ENCODE measurements around the gene CDH18.

The CDH18 gene

GRCh38 chr5:19885040-19885824 lies 102.8 kb downstream of the CDH18 start:
- TF ChIP-seq CTCF (IDR thresholded peaks at IDR 0.05; ENCODE audit: low read depth, low read length), result no peak
- Histone ChIP-seq H3K27me3 (no peaks in the 10 kb centered on the region), H3K36me3 (no peaks in the 10 kb centered on the region), H3K4me3 (ENCODE audit: low read depth, low read length) (no peak overlapping the region), H3K9me3 (no peaks in the 10 kb centered on the region), H3K4me1 (peaks cover 7% of the 10 kb centered on the region)
- no peak for DNase-seq

DNA sequence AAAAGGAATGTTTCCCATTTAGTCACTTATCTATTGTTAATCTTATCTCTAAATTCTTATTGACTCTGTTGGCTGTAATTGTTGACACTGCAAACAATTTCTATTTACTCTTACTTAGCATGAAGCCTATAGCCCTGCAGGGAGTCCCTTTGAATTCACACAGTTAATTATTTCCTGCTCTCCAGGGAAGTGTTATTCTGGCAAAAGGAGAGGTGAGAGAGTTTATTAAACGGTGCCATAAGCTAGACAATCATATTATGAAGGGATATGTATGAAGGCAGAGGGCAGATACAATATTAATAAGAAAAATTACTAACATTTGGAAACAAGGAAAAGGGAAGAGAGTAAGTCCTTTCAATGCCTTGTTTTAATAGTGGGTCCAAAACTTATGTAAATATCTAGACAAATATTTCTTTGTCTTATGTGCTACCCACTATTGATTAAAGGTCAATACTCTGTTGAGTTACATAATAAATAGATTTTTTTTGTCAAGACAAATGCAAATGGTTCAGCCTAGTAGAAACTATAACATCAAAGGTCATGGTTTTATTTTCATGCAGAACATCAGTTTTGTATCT lies 107.1 kb downstream of the CDH18 start:
- no peak overlapping the region for H3K4me3 ChIP-seq (ENCODE audit: low read depth, low read length)
- H3K36me3 ChIP-seq, result no peaks in the 10 kb centered on the region
- H3K9me3 ChIP-seq, result no peaks in the 10 kb centered on the region
- no peaks in the 10 kb centered on the region for H3K4me1 ChIP-seq
- no peak for DNase-seq
- no peaks in the 10 kb centered on the region for H3K27me3 ChIP-seq
- TF ChIP-seq CTCF (IDR thresholded peaks at IDR 0.05; ENCODE audit: low read depth, low read length), result no peak

DNA sequence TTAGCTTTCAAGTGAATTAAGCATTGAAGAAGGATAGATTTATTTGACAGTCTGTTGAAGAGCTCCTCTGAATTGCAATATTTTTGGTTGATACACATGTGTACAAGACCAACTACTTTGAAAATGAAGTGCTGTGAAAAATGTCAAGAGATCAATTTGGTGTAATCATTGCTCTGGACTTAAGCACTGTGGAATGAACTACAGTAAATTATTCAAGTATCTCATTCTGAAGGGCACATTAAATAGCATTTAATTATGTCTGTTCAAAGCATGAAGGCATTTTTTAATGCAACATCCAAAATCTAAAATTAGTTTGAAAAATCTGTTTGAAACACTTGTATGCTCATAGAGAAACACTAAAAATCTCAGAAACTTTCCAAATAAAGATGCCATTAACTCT lies 107.5 kb downstream of the CDH18 start:
- DNase-seq, result no peak
- Histone ChIP-seq H3K4me3 (ENCODE audit: low read depth, low read length) (no peak overlapping the region), H3K9me3 (no peaks in the 10 kb centered on the region), H3K4me1 (no peaks in the 10 kb centered on the region), H3K36me3 (no peaks in the 10 kb centered on the region), H3K27me3 (no peaks in the 10 kb centered on the region)
- TF ChIP-seq CTCF (IDR thresholded peaks at IDR 0.05; ENCODE audit: low read depth, low read length), result no peak

- TF ChIP-seq CTCF (IDR thresholded peaks at IDR 0.05; ENCODE audit: low read depth, low read length), result no peak
- no peaks in the 10 kb centered on the region for H3K36me3 ChIP-seq
- no peaks in the 10 kb centered on the region for H3K27me3 ChIP-seq
- DNase-seq, result no peak
- H3K4me3 ChIP-seq (ENCODE audit: low read depth, low read length), result no peak overlapping the region
- H3K4me1 ChIP-seq, result no peaks in the 10 kb centered on the region; the same call in 1 of the 2 replicates
- H3K9me3 ChIP-seq, result no peaks in the 10 kb centered on the region
Measured at GRCh38 chr5:19874811-19875210, 113.2 kb downstream of the CDH18 start.

DNA sequence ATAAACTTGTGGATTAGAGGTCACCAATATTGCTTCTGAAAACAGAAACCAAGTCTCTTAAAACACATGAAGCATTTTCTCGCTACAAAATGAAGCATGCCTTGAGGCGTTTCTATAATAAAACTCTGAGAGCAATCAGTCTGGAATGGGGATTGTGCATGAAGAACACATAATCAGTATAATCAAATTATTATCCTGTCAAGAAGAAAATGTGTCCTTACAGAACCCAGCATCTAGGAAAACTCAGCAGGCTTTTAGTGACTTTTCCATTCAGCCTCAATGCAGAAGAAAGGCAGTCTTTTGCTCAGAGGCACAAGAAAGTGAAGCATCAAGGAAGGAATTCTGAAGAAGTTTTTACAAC lies 121.9 kb downstream of the CDH18 start:
- Histone ChIP-seq H3K36me3 (no peaks in the 10 kb centered on the region), H3K4me3 (ENCODE audit: low read depth, low read length) (peak overlapping the region; percentile 40), H3K27me3 (no peaks in the 10 kb centered on the region), H3K9me3 (no peaks in the 10 kb centered on the region), H3K4me1 (peaks cover 7% of the 10 kb centered on the region; the same call in 1 of the 2 replicates)
- no peak for DNase-seq
- TF ChIP-seq CTCF (IDR thresholded peaks at IDR 0.05; ENCODE audit: low read depth, low read length), result no peak
